Fibroblast of villous mesenchyme (primary cell): ENCODE results near the gene MT4. TPM values are rescaled to one million over a fixed set of nuclear protein-coding genes. Genes with fewer than 3 reads are reported as not detected.

Experiments used
- DNase-seq: peaks from one replicate; pipeline ENCODE4 v3.0.0-alpha.2; 2010; ENCODE audit warnings: low read depth
- H3K4me3 ChIP-seq: 2 replicates; pipeline ENCODE4 v1.5.1; 2011; ENCODE audit warnings: low read depth, mild to moderate bottlenecking, low read length
- total RNA-seq: library from RNA; depleted of rRNA; stranded (reverse); fragments of >200 nt; gene quantifications from 2 replicates; pipeline ENCODE4 v1.2.3, GENCODE V29; 2012
- TF ChIP-seq, protein P1 (sequence below): IDR thresholded peaks from 2 replicates; pipeline ENCODE4 v1.5.1; 2012; ENCODE audit warnings: low read depth, mild to moderate bottlenecking, low read length; ENCODE audit not compliant: insufficient read depth

The MT4 gene
- total RNA-seq, 1 donor = not detected

DNA sequence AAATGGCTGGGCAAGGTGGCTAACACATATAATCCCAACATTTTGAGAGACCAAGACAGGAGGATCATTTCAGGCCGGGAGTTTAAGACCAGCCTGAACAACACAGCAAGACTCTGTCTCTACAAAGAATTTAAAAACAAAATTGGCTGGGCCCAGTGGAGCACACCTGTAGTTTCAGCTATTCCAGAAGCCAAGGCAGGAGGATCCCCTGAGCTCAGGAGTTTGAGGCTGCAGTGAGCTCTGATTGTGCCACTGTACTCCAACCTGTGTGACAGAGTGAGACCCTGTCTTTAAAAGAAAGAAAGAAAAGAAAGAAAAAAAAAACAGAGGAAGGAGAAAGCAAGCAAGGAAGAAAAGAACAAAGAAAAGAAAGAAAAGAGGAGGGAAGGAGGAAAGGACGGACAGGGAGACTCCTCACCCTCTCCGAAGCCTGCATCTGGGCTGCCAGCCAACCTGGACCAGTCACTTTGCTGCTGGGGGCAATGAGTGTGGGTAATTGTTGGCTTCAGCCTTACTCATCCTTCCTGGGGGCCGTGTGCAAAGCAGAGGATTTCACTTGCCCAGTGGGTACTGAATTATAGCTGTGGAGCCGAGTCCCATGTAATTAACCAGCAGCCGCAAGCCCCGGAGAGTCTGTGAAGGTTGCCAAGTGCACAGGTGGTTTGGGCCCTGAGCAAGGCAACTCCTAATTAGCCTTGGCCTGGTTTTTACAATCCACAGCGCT lies 6.7 kb upstream of the MT4 start:
- DNase-seq = no peak
- TF ChIP-seq, protein P1, sequence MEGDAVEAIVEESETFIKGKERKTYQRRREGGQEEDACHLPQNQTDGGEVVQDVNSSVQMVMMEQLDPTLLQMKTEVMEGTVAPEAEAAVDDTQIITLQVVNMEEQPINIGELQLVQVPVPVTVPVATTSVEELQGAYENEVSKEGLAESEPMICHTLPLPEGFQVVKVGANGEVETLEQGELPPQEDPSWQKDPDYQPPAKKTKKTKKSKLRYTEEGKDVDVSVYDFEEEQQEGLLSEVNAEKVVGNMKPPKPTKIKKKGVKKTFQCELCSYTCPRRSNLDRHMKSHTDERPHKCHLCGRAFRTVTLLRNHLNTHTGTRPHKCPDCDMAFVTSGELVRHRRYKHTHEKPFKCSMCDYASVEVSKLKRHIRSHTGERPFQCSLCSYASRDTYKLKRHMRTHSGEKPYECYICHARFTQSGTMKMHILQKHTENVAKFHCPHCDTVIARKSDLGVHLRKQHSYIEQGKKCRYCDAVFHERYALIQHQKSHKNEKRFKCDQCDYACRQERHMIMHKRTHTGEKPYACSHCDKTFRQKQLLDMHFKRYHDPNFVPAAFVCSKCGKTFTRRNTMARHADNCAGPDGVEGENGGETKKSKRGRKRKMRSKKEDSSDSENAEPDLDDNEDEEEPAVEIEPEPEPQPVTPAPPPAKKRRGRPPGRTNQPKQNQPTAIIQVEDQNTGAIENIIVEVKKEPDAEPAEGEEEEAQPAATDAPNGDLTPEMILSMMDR = no peak

DNA sequence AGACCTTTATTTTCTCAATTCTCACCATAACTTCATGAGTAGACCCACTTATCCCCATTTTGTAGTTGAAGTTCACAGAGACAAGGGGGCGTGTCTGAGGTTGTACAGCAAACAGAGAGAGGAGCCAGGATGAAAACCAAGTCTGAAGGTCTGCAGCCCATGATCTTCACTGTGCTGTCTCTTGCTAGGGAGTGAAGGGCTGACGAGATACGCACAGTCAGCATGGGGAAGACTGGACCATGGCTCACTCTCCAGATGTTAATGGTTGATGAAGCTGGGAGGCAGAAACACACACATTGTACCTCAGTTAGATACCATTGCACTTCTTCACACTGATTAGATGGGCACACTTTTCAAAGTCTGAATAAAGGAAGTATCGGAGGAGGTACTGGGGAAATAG lies 5.8 kb upstream of the MT4 start:
- TF ChIP-seq, protein P1 = no peak
- no peak overlapping the region for H3K4me3 ChIP-seq
- DNase-seq = no peak

More for the DNA sequence above, 6.7 kb upstream of the MT4 start:
- no peak overlapping the region for H3K4me3 ChIP-seq

DNA sequence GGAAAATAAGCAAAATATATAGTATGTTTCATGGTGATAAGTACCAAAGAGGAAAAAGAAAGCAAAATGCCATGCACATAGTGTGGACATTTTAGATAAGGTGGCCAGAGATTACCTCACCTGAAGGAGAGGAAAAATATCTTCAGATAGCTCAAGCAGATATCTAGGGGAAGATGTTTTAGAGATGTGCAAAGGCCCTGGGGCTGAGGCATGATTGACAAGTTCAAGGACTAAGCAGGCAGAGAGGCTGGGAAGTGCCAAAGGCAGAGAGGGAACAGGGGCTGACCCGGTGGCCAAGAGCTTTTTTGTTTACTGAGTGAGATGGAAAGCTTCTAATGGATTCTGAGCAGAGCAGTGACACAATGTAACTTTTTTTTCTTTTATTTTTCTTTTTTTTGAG lies 4.4 kb upstream of the MT4 start:
- TF ChIP-seq, protein P1 = no peak
- no peak for DNase-seq

DNA sequence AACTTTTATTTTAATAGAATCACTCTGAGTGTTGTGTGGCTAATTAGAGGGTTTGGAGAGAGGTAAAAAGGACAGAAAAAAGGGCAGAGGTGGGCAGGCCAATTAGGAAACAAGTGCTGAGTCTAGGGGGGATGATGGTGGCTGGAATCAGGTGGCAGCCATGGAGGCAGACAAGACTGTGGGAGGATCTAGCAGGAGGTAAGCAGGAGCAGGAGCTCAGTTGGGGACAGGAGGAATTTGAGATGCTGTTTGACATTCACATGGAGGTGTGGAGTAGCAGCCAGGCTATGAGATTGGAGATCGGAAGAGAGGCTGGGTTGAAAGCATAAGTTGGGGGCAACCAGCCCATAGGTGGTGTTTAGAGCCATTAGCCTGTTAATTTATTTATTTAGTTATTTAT lies 3.7 kb upstream of the MT4 start:
- TF ChIP-seq, protein P1 = no peak
- no peak for DNase-seq

More for the DNA sequence above, 4.4 kb upstream of the MT4 start:
- H3K4me3 ChIP-seq = no peak overlapping the region

DNA sequence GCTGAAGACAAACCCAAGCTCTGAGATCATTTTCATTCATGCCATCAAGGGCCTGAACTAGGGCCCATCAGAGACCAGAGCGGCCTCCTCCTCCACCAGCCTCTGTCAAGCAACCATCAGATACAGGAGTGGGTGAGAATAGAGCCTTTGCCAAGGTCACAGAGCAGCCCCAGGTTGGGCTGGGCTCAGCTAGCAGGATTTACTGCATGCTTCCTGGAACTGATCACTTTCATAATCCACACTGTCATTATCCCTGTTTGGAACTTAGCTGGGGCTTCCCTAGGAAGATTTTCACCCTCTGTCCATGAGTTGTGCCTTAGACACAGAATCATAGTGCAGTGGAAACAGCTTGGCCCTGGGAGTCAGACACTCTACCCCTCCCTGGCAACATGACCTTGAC lies 5.1 kb downstream of the MT4 start:
- DNase-seq = no peak
- TF ChIP-seq, protein P1 = no peak

More for the DNA sequence above, 3.7 kb upstream of the MT4 start:
- H3K4me3 ChIP-seq = no peak overlapping the region

DNA sequence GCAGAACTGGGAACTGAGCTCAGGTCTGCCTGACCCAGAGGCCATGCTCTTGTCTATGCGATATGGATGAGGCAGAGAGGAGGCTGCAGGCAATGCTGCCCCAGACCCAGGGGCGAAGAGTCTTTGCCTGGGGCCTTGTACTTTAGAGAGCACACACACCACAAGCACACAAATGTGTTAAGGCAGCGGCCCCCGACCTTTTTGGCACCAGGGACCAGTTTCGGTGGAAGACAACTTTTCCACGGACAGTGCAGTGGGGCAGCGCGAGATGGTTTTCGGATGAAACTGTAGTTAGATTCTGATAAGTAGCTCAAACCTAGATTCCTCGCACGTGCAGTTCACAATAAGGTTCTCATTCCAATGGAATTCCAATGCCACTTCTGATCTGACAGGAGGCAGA lies 6.7 kb downstream of the MT4 start:
- no peak for DNase-seq
- no peak overlapping the region for H3K4me3 ChIP-seq

More for the DNA sequence above, 5.1 kb downstream of the MT4 start:
- no peak overlapping the region for H3K4me3 ChIP-seq

More for the DNA sequence above, 6.7 kb downstream of the MT4 start:
- TF ChIP-seq, protein P1 = no peak
